ENCODE data around the gene PTPN14. TPM values are rescaled to one million over a fixed set of nuclear protein-coding genes. Genes with fewer than 3 reads are reported as not detected.

Gene PTPN14
- total RNA-seq, 1 experiment from 2014 or later, result 76.4 TPM

DNA sequence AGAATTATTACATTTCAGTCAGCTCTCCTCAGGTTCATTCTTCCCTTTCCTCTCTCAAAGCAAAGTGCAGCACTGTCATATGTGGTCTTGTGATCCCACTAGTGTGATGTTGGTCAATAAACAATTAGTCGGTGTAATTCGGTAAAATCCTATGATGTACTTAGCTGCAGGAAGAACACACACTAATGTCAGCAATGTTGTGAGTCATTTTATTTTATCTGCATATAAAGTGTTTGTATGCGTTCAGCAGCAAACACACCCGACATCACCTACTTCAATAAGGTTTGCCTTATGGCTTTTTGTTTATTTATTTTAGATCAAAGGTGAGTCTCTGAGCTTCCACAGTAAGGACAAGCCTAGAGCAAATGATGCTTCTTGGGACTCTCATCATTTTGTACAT is 47.8 kb downstream of the PTPN14 start:
- Histone ChIP-seq H3K56ac (ENCODE audit: insufficient read length, low read depth, low read length) (no peak overlapping the region), H3K23ac (ENCODE audit: insufficient read length, low read depth, low read length) (no peak overlapping the region), H3K14ac (ENCODE audit: insufficient read depth, low read length) (no peak overlapping the region), H3T11ph (ENCODE audit: low read length) (no peak overlapping the region), H2AFZ (ENCODE audit: low read length) (no peak overlapping the region), H2BK12ac (ENCODE audit: insufficient read length, low read depth, low read length) (no peak overlapping the region), H3K27me3 (ENCODE audit: insufficient read depth, low read length) (no peaks in the 10 kb centered on the region), H3K9ac (ENCODE audit: extremely low read depth, insufficient read length, low read length) (no peak overlapping the region), H3K4ac (ENCODE audit: low read depth, low read length) (no peak overlapping the region), H3K4me1 (ENCODE audit: insufficient read depth, low read length) (peaks cover 12% of the 10 kb centered on the region; the same call in 1 of the 2 replicates), H3K79me2 (ENCODE audit: insufficient read depth, low read length) (peaks cover 12% of the 10 kb centered on the region; the same call in 1 of the 2 replicates), H2BK120ac (ENCODE audit: low read depth, low read length, poor library complexity, severe bottlenecking) (no peak overlapping the region), H3K23me2 (ENCODE audit: insufficient read length, low read depth, low read length, poor library complexity, severe bottlenecking) (no peaks in the 10 kb centered on the region), H4K20me1 (ENCODE audit: control insufficient read depth, insufficient read depth, insufficient read length) (no peaks in the 10 kb centered on the region), H3K9me3 (ENCODE audit: control insufficient read depth, low read depth, low read length) (no peaks in the 10 kb centered on the region), H2AK5ac (ENCODE audit: insufficient read length, low read length) (no peak overlapping the region), H2BK20ac (ENCODE audit: low read depth, low read length, poor library complexity, severe bottlenecking) (no peak overlapping the region), H4K8ac (replicated peaks; ENCODE audit: insufficient read length, low read depth, low read length) (no peak overlapping the region), H4K5ac (ENCODE audit: insufficient read length, low read depth, low read length) (no peak overlapping the region), H4K91ac (ENCODE audit: insufficient read length, low read depth, low read length) (no peak overlapping the region), H3K4me2 (ENCODE audit: insufficient read depth, insufficient read length, low read length) (no peak overlapping the region), H2BK5ac (ENCODE audit: insufficient read length, low read length) (no peak overlapping the region), H3K27ac (ENCODE audit: insufficient read length, low read depth, low read length) (no peak overlapping the region), H3K18ac (ENCODE audit: insufficient read length, low read depth, low read length) (no peak overlapping the region), H2BK15ac (ENCODE audit: low read depth, low read length) (no peak overlapping the region), H3K79me1 (ENCODE audit: insufficient read depth, low read depth, low read length, poor library complexity, severe bottlenecking) (peaks cover 7% of the 10 kb centered on the region)
- no peak for DNase-seq
- no peak overlapping the region for H3K4me3 Mint-ChIP-seq
- TF ChIP-seq, protein P1, sequence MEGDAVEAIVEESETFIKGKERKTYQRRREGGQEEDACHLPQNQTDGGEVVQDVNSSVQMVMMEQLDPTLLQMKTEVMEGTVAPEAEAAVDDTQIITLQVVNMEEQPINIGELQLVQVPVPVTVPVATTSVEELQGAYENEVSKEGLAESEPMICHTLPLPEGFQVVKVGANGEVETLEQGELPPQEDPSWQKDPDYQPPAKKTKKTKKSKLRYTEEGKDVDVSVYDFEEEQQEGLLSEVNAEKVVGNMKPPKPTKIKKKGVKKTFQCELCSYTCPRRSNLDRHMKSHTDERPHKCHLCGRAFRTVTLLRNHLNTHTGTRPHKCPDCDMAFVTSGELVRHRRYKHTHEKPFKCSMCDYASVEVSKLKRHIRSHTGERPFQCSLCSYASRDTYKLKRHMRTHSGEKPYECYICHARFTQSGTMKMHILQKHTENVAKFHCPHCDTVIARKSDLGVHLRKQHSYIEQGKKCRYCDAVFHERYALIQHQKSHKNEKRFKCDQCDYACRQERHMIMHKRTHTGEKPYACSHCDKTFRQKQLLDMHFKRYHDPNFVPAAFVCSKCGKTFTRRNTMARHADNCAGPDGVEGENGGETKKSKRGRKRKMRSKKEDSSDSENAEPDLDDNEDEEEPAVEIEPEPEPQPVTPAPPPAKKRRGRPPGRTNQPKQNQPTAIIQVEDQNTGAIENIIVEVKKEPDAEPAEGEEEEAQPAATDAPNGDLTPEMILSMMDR (conservative IDR thresholded peaks at IDR 0.05), result no peak
- H3K36me3 Mint-ChIP-seq (ENCODE audit: insufficient read depth in 1 of 3, low read depth in 3 of 3), result peaks cover 0 to 5% (median 4%) of the 10 kb centered on the region in 3 experiments; a peak in 5 of 7 replicates
- H3K27me3 Mint-ChIP-seq (ENCODE audit: low read depth), result no peaks in the 10 kb centered on the region
- H3K4me1 Mint-ChIP-seq, result peaks cover 47 to 55% of the 10 kb centered on the region in 2 experiments
- 0 out of 7 replicates have a peak overlapping the region, but pooled peaks of 1 of the 3 experiments have one; percentile 2 for H3K27ac Mint-ChIP-seq
- no CpG with 5 or more reads among the region's 4 CpGs for WGBS (ENCODE audit: extremely low coverage, insufficient read length, low lambda C conversion rate)
- H3K9me3 Mint-ChIP-seq, result no peaks in the 10 kb centered on the region
